ENCODE measurements around the gene EDN2.

EDN2 gene

DNA sequence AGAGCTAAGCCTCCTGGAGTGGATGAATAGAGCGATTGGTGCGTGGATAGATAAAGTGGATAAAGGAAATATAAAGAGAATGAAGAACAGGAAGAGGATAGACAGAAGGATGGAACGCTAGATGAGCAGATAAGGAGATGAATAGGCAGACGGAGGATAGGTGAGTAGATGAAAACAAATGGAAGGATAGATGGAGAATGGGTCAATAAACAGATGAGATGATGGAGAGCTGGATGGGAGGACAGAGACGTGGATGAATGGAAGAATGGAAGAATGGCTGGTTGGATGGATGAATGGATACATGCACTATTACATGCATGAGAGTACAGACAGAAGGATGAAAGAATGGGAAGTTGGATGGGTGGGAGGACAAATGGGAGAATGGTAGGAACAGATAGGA, 35.2 kb upstream of the EDN2 start:
- DNase-seq (ENCODE audit: low read depth, low spot score) = no peak
- H3K4me3 ChIP-seq (ENCODE audit: low read length) = no peak overlapping the region

DNA sequence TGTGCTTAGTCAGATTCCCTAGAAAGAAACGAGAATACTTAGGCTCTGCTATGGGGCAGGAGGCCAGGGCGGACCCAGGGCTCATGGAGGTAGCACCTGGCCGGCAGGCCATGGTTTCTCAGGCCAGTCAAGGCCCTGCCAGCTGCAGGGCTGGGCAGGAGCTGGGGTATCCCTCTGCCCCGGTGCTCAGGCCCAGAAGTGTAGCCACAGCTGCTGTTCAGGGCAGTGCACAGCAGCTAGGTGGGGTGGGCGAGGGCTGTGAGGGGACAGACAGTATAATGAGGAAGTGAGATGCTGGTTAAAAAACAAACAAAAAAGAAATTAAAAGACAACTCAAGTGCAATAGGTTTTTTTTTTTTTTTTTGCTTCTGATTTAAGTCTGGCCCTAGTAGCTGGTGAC, 34.0 kb upstream of the EDN2 start:
- no peak for DNase-seq (ENCODE audit: low read depth, low spot score)
- no peak overlapping the region for H3K4me3 ChIP-seq (ENCODE audit: low read length)

DNA sequence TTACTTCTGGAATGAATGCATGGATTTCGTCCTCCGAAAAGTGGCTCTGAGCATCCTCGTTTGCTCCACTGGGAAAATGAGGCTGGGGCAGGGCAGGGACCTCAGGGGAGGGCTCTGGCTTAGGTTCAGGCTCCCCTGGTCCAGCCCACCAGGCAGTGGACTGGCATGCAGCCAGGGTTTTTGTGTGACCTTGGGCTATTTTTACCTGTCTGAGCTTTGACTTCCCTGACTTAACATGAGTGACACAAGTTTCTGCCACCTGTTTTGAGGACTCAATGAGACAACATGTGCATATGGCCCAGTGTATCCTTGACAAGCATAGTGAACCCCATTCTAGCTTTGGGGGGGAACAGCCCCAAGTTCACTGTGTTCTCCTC, 32.6 kb upstream of the EDN2 start:
- no peak for DNase-seq (ENCODE audit: low read depth, low spot score)

DNA sequence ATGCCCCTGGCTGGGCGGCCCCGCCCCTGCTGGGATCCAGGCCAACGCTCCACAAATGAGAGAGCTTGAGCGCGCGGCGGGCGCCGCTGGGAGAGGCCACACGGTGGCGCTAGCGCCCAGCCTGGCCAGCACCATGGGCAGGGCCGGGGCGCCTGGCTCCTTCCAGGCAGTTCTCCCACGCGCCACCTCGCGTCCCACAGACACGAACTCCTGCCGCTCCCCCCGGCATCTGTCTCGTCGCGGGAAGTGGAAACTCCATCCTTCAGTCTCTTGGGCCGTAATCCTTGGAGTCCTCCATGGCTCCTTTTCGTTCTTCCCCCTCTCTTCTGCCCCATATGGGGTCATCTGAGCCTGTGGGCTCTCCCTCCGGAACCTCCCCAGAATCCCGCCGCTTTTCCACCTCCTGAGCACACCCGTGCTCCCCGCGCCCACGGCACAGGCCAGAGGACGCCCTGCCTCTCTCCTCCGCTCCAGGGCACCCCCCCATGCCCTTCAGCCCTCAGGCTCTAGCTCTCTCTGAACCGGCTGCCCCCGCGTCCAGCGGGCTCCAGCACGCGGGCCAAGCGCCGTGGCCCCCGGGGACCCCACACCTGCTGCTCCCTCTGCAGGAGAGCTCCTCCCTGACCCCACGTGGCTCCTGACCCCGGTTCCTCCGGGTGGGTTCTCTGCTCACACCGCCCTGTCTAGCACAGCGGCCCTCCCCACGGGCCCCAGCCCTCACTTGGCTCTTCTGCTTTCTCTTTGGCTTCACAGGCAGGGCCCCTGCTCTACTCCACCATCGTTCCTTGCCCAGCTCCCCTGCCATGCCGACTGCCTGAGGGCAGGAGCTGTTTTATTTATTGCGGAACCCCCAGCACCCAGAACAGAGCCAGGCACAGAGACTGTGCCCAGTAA, 31.9 kb upstream of the EDN2 start:
- H3K4me3 ChIP-seq (ENCODE audit: low read length) = no peak overlapping the region
- DNase-seq (ENCODE audit: low read depth, low spot score) = peak; percentile 9

More for the DNA sequence above, 32.6 kb upstream of the EDN2 start:
- no peak overlapping the region for H3K4me3 ChIP-seq (ENCODE audit: low read length)

DNA sequence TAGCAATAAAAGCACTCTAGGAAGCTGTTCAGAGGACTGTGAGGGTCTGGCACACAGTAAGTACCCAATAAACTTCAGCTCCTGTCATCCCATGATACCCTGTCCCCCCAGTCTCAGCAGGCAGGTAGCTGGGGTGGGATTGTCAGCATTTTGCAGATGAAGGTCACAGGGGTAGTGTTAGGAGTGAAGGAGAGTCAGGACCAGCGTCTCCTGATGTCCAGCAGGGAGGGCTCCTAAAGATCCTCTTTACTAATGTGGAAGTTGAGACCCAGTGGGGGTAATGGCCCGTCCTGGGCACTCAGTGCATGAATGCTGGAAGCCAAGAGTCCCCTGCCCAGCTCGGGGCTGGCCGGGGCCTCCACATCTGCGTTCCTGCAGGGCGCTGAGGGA, 31.3 kb upstream of the EDN2 start:
- DNase-seq (ENCODE audit: low read depth, low spot score) = no peak
- no peak overlapping the region for H3K4me3 ChIP-seq (ENCODE audit: low read length)

DNA sequence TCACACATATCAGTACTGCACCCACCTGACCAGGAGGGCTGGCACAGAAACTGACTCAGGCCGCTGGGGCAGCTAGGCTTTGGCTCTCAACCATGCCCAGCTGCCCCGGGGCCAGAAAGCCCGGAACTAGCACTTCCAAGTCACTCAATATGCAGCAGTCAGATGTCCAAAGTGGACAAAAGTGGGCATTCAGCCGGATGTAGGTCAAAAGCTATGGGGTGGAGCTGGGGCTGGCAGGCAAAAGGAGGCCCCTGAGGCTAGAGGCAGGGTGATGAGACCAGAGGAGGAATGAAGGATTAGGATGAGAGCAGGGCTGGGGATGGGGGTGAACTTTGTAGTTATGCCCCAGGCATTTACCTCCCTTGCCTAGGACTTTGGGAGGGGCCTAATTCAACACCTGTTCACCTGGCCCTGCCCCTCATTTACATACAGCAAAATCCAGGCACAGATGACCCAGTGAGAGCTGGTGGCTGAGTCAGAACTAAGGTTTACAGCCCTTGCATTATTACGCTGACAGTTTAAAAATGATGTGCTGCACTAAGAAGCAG, 30.7 kb upstream of the EDN2 start:
- DNase-seq (ENCODE audit: low read depth, low spot score) = no peak
- H3K4me3 ChIP-seq (ENCODE audit: low read length) = no peak overlapping the region

DNA sequence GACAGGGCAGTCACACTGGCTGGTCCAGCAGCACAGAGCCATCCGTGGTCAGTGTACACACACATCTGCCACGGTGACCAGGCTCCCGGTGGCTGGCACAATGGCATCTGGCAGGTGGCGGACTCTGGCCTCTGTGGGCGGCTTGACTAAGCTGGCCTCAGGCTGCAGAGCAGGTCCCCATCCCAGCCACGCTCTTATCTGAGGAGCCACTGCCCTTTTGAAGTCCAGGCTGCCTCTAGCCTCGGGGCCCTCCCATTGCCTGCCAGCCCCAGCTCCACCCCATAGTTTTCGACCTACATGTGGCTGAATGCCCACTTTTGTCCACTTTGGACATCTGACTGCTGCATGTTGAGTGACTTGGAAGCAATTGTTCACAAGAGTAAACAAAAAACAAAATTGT, 29.9 kb upstream of the EDN2 start:
- H3K4me3 ChIP-seq (ENCODE audit: low read length) = no peak overlapping the region
- DNase-seq (ENCODE audit: low read depth, low spot score) = no peak

DNA sequence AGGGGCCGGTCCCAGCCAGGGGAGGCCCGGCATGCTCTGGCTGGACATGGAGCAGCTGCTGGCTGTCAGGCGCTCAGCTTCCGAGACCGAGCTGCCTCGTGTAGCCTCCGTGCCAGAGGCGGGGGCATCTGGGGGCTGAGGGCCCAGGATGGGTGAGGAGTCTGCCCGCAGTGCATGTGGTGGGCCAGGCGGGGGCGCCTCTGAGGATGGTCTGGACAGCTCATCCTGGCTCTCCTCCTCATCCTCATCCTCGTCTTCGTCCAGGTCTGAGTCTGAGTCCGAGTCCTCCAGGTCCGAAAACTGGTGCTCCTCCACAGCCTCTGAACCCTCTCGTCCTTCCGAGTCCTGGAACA, 28.9 kb upstream of the EDN2 start:
- no peak overlapping the region for H3K4me3 ChIP-seq (ENCODE audit: low read length)
- no peak for DNase-seq (ENCODE audit: low read depth, low spot score)

DNA sequence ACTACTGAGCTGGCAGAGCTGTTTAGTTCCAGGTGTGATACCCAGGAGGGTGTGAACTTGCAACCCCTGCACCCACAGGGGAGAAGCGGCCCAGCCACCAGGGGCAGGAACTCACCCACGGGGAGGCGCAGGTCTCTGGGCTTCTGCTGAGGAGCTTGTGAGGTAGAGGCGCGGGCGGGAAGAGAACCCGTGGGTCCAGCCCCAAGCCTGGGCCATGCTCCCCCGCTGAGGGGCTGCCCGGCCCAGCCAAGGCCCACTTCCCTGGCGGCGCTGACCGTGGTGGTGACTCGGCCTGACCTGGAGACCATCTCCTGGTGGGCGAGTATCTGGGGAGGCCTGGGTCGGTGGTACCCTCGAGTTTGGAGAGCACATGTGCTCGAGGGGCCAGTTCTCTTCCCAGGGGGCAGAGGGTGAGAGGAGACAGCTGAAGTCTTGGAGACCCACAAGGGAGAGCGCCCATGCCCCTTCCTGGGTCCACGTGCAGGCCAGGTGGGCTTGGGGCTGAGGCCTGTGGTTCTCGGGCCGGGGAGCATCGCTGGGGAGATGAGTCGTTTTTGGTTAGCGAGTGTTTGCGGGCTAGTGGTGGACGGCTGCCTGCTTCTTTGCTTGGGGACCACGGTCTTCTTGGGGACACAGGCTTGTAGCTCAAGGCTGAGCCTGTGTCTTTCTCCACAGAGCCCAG, 28.4 kb upstream of the EDN2 start:
- H3K4me3 ChIP-seq (ENCODE audit: low read length) = no peak overlapping the region
- DNase-seq (ENCODE audit: low read depth, low spot score) = no peak

DNA sequence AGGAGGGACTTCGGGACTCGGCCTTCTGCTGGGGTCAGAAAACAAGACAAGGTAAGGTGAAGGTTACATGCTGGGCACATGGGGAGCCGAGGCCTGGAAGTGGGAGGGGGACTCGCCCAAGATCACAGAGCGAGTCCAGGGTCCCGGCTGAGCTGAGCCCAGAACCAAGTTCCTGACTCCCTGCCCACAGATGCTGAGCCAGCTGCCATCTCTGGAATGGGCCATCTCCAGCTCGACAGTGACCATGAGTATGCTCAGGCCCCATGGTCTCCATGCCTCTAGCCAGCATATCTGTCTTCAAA, 26.7 kb upstream of the EDN2 start:
- H3K4me3 ChIP-seq (ENCODE audit: low read length) = no peak overlapping the region
- DNase-seq (ENCODE audit: low read depth, low spot score) = no peak

DNA sequence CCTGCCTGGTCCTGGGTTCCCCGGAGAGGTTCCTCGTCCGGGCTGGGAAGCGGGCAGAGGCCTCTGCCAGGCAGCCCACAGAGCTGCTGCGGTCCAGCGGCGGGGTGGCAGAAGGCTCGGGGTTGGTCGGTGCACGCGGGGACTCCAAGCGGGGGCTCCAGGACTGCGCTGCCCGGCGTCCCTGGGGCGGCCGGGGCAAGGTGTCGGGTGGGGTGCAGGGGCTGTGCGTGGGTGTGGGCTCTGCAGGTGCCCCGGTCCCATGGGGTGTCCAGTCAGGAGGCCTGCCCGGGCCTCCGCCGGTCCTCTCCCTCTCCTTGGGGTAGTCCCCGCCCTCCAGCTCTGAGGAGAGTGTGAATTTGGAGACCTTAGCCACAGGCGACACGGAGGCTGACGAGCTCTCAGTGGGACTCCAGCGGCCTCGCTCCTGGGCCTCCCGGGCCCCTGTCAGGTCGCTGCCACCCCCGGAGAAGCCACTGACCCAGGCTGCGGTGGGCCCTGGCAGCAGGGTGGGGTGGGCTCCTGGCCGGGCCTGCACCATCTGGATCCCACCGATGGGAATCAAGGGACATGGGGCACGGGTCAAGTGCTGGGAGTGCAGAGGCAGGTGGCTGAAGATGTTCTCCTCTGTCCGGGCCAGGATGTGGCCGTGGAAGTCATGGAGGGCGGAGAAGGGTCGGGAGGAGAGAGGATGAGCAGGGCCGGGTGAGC, 26.2 kb upstream of the EDN2 start:
- DNase-seq (ENCODE audit: low read depth, low spot score) = no peak
- H3K4me3 ChIP-seq (ENCODE audit: low read length) = no peak overlapping the region

DNA sequence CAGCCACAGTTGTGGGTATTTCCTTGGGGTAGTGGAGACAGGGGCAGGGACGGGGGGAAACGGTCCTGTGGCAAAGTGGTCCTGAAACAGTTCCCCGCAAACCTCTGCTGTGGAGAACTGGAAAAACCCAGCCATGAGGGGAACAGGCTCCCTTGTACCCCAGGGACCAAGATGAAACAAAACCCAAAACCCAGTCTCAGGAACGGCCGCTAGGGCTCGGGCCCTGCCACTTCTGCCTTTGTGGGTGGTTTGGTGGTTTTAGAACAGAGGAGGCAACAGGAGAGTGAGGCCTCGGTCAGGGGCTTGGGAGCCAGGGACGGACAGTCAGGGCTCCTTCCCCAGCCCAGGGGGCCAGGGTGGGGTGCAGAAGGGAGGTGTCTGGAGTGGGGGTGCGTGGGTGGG, 24.8 kb upstream of the EDN2 start:
- no peak overlapping the region for H3K4me3 ChIP-seq (ENCODE audit: low read length)
- DNase-seq (ENCODE audit: low read depth, low spot score) = no peak

DNA sequence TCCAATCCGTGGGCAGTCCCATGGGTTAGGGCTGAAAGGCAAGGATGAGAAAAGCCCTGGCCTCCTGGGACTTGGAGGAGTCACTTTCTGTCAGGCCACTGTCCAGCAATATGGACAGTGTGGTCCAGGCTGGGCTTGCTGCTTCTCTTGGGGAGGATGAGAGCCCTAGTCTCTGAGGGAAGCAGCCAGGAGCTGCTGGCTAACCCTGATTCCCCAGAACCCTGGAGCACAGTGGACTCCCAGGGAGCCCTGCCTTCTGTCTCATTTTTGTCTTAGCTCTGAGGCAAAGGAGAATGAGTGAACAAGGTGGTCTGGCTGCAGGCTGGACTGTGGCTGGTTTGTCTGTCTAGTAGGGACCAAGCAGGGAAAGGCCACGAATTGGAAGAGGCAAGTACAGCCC, 23.8 kb upstream of the EDN2 start:
- H3K4me3 ChIP-seq (ENCODE audit: low read length) = no peak overlapping the region
- DNase-seq (ENCODE audit: low read depth, low spot score) = no peak

DNA sequence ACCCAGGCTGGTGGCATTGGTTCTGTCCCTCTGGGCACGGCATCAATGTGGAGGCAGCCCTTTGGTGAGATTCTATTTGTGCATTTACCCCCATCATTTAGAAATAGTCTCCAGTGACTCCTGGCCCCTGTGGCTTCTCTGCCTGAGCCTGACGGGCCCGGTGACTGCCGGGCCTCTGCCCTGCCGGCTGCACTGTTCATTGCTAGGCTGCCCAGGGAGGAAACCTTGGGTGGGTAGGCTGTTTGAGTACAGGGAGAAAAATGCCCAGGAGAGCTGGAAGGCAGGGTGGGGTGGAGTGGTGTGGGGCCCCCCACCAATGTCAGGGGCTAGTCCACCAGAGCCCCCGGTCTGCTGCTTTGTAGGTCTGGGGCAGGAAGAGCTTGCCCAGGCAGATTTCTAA, 23.4 kb upstream of the EDN2 start:
- no peak overlapping the region for H3K4me3 ChIP-seq (ENCODE audit: low read length)
- DNase-seq (ENCODE audit: low read depth, low spot score) = no peak

DNA sequence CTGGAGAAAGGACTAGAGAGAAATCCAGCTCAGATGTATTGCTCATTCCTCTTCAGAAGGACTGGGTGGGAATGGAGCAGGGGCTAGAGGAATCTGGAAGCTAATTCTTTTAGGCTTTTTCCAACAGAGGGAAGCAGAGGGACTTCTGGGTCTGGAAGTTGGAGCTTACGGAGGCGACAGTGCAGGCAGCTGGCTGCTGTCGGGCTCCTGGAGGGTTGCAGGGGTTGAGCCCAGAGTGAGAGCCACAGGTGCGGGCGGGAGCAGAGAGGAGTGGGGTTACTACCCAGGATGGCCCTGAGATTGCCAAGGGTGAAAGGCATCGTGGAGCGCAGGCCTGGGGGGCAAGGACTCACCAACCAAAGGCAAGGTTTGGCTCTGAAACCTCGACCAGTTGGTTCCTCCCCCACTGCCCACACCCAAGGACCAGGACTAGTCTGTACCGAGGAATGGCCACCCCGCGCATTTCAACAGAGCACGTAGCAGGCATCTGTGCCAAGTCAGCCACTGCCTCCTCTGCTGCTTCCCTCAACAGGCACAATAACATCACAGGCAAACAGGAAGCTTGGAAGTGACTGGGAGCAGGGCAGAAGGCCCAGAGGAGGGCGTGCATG, 22.7 kb upstream of the EDN2 start:
- DNase-seq (ENCODE audit: low read depth, low spot score) = no peak
- H3K4me3 ChIP-seq (ENCODE audit: low read length) = no peak overlapping the region

DNA sequence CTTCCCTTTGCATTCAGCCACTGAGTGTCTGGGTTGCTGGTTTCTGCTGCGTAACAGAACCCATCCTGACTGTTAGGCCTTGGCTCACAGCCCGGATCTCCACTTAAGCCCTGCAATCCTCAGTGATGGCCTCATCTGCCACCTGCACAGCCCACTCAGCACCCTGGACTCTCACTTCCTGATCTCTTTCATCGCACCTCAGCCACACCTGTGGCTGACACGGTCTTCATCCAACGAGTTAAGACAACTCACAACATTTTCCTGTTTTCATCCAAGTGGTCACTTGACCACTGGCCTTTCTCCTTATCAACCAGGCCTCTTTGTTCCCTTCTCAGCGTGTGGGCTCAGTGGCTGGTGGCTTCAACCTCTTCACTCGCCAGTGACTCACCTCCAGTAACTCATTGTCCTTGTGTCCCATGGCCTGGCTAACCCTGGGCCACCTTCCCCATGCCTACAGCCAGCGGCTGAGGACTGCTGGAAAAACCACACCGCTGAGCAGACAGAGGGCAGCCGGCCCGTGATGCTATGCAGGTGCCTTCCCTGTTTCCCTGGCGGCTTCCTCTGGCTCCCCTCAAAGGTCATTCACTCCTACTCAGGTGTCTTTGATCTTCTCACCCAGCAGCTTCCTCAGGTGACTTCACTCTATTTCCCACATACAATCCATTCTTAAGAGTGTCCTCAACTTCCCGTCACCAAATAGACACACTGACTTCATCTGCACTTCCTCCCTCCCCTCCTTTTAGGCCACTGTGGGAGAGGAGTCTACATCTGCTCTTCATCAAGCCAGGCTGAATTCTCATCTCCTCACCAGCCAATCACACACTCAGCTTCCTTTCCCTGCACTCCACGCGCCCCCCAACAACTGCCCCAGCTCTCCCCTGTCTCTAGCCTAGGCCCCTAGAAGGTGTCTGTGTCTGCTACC, 19.9 kb upstream of the EDN2 start:
- no peak for DNase-seq (ENCODE audit: low read depth, low spot score)
- H3K4me3 ChIP-seq (ENCODE audit: low read length) = no peak overlapping the region

DNA sequence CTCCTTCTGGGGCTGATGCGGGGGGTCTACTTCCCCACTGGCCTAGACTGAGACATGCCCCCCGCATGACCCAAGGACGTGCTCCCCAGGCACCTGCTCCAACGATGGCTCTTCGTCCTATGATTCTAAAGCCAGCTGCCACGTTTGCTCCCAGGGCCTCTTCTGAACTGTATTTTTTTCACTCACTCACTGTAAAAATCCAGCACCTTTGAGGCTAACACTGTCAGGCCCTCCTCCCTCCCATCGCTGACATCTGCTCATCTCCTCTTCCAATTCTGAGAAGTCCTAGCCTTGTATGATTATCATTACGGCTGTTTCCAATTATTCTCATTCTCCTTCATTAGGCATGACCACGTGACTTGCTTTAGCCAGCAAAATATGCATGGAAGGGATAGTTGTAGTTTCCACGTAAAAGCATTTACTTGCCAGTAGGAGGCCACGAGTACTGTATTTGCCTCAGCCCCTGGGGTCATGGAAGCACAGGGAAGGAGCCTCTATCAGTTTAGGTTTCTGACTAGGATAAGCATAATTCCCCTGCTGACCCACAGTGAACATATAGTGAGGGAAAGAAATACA, 19.1 kb upstream of the EDN2 start:
- DNase-seq (ENCODE audit: low read depth, low spot score) = no peak
- H3K4me3 ChIP-seq (ENCODE audit: low read length) = no peak overlapping the region

DNA sequence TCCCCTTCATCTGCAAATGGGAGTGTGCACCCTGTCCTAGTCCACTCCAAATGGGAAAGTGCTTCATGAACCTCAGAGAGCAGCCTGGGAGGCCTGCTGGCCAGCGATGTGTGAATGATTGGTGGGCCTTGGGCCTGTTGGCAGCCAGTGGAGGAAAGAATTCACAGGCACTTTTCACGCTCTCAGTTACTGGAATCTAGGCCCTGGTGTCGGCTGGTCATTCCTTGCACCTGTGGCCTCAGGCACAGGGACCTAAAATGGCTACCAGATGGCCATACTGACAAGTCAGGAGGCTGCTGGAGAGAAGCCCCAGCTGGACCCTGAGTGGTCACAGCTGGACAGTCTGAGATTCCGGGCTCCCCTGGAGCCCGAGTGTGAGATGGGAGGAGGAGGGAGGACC, 18.4 kb upstream of the EDN2 start:
- no peak for DNase-seq (ENCODE audit: low read depth, low spot score)

DNA sequence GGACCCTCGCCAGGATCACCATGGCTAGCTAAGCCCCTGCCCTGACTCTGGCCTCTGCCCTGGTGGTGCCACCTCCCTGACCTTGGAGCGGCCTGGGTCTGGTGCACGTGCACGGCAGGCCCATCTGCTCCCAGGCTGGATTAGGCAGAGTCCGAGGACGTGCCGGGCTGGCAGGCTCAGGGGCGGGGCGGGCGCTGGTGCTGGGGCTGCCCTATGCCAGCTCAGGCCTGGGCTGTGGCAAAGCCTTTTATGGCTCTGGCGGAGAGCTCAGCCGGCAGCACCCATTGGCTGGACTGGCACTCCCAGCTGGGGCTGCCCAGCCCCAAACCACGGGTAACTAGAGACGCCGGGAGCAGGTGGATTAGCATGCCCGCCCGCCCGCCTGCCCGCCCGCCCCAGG, 17.1 kb upstream of the EDN2 start:
- DNase-seq (ENCODE audit: low read depth, low spot score) = no peak
- no peak overlapping the region for H3K4me3 ChIP-seq (ENCODE audit: low read length)

More for the DNA sequence above, 18.4 kb upstream of the EDN2 start:
- no peak overlapping the region for H3K4me3 ChIP-seq (ENCODE audit: low read length)
